GM06990 (cell line): ENCODE results near the gene COL19A1.

Source experiments
- DNase-seq: peaks from one replicate; pipeline ENCODE4 v3.0.0-alpha.2; 2011; ENCODE audit not compliant: insufficient read length; ENCODE audit errors: extremely low read depth
- H3K27me3 ChIP-seq: replicated peaks from 2 replicates; pipeline ENCODE4 v1.6.0; 2011; ENCODE audit warnings: low read length; ENCODE audit not compliant: control insufficient read depth, insufficient read depth
- H3K36me3 ChIP-seq: 2 replicates; pipeline ENCODE4 v1.5.1; 2011; ENCODE audit warnings: low read length; ENCODE audit not compliant: control insufficient read depth, insufficient read depth
- H3K4me3 ChIP-seq: replicated peaks from 2 replicates; pipeline ENCODE4 v1.5.1; 2011; ENCODE audit warnings: low read depth, mild to moderate bottlenecking, control low read depth, low read length
- CTCF ChIP-seq: IDR thresholded peaks from 2 replicates; pipeline ENCODE4 v1.5.1; 2011; ENCODE audit warnings: low read length, control low read depth, mild to moderate bottlenecking, inconsistent platforms; ENCODE audit not compliant: insufficient read depth, poor library complexity, severe bottlenecking

The COL19A1 gene

GRCh38 chr6:69847492-69847788 is 18.9 kb upstream of the COL19A1 start:
- no peak for DNase-seq
- no peaks in the 10 kb centered on the region for H3K36me3 ChIP-seq
- H3K4me3 ChIP-seq, result no peak overlapping the region
- TF ChIP-seq CTCF, result no peak
- no peaks in the 10 kb centered on the region for H3K27me3 ChIP-seq

DNA sequence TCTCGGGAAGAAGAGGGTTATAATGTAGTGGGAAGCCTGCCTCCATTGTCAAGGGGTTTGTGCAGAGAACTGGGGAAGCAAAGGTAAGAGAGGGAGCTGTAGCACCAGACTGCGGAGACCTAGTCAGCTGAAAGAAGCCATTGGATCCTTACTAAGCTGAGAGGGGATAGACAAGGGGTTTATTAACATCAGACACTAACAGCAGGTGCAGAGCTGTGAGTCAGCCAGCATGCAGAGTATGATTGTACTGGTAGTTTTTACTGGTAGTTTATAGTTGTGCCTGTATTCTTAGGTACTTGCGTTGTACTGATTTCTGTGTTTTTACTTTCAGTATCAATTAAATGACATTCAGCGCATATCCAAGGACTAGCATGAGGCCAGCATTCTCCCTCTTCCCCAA is 17.8 kb upstream of the COL19A1 start:
- no peak for DNase-seq
- Histone ChIP-seq H3K27me3 (no peaks in the 10 kb centered on the region), H3K36me3 (no peaks in the 10 kb centered on the region), H3K4me3 (no peak overlapping the region)
- no peak for TF ChIP-seq CTCF

DNA sequence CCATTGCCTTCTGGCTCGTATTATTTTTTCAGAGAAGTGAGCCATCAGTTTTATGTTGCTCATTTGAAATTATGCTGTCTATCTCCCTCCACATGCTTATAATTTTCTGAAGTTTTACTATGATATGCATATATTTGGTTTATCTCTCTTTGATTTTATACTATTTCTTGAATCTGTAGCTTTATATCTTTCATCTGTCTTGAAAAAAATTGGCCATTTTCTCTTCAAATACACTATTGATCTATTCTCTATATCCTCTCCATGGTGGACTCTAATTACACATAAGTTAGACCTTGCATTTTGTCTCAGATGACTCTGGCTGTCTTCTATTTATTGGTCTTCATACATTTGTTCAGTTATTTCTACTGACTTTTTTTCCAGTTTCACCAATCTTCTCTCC is 13.7 kb upstream of the COL19A1 start:
- no peak for DNase-seq
- Histone ChIP-seq H3K27me3 (no peaks in the 10 kb centered on the region), H3K4me3 (no peak overlapping the region), H3K36me3 (no peaks in the 10 kb centered on the region)
- no peak for TF ChIP-seq CTCF

DNA sequence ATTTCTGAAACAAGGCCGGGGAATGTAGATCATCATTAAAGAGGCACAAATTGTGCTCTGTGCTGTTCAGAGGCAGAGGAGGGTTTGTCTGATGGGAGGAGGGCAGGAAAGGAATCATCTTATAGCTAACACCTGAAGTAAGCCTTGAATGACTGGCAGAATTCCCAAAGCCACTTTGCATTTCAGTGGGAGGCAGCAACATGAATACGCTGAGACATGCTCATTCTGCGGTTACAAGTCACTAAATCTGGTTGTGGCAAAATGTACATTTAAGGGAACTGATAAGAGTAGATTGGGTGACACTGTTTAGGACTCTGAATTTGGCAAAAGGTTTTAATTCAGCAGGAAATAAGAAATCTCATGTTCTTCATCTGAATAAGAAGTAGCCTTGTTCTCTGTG is 4.4 kb upstream of the COL19A1 start:
- no peak for DNase-seq
- no peaks in the 10 kb centered on the region for H3K36me3 ChIP-seq
- H3K4me3 ChIP-seq, result no peak overlapping the region
- no peak for TF ChIP-seq CTCF
- H3K27me3 ChIP-seq, result no peaks in the 10 kb centered on the region

- no peak for TF ChIP-seq CTCF
- Histone ChIP-seq H3K36me3 (no peaks in the 10 kb centered on the region), H3K27me3 (no peaks in the 10 kb centered on the region), H3K4me3 (no peak overlapping the region)
- DNase-seq, result no peak
Observed at GRCh38 chr6:69863766-69864165, 2.6 kb upstream of the COL19A1 start.

DNA sequence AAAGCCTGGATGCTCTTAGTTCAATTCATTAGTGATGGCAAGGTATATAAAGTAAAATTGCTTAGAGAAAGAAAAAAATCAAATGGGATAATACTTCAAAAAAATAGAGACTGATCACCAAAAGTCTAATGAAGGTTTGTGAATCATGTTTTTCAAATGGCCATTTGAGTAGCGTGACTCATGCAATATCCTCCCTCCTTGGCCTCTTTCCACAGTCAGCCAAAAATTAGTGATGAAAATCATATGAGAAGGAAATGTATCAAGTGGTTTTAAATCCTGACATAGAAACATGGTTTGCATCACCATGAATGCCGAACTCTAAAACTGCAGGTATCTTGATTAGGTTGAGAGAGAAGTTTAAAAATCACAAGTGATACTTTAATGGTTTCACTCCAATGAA is 1.2 kb upstream of the COL19A1 start:
- no peaks in the 10 kb centered on the region for H3K27me3 ChIP-seq

More for the DNA sequence above, 1.2 kb upstream of the COL19A1 start:
- Histone ChIP-seq H3K36me3 (no peaks in the 10 kb centered on the region), H3K4me3 (no peak overlapping the region)
- no peak for TF ChIP-seq CTCF
- no peak for DNase-seq
